HG02763 (cell line): ENCODE results near the gene PPP1R2.
"Not testable (repeated sequence)": the region's sequence is repeated elsewhere in the genome, so short reads cannot be mapped to it uniquely, and the experiment has no call there.

ENCODE experiments used
- ATAC-seq: cut with Tn5 transposase; IDR thresholded peaks from one replicate; pipeline ENCODE4 v1.9.1; 2021; ENCODE audit warnings: mild to moderate bottlenecking, moderate library complexity; ENCODE audit not compliant: unreplicated experiment

Gene PPP1R2

DNA sequence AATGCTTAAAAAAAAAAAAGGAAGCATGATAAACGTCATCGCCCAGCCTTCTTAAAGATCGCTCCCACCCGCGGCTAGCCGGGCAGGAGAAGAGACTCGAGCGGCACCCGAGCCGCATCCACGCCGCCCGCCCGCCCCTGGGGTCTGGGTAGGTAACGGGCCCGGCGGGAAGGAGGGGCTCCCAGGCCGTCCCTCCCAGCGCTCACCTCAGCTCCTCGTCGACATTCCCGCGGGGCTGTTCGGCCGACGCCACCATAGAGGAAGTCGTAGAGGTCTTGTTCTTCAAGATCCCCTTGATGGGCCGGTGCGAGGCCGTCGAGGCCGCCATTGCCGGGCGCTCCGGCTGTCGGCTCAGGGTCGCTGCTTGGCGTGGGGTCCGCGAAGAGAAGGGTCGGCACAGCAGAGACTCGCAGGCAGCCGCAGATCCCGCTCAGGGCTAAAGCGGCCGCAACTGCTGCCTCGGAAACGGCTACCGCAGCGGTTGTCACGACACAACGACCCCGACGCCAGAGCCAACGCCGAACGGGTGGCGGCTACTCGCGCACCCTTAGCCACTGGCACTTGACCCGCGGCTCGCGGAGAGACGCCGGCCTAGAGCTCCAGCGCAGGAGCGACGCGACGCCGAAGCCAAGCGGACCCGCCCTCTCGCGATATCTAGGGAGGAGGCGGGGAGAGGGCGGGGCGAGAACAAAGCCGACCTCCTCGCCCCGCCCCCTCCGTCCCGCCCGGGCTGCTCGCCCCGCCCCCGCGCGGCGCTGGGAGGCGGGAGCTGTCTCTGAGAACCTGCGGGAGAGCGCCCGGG, at the start of gene PPP1R2:
Gene PPP1R2 (minus strand): TSS at position 628 of the 802 bp plus-strand sequence. CDS start 300 bp downstream, at position 328.
- peak; percentile 74 for ATAC-seq

DNA sequence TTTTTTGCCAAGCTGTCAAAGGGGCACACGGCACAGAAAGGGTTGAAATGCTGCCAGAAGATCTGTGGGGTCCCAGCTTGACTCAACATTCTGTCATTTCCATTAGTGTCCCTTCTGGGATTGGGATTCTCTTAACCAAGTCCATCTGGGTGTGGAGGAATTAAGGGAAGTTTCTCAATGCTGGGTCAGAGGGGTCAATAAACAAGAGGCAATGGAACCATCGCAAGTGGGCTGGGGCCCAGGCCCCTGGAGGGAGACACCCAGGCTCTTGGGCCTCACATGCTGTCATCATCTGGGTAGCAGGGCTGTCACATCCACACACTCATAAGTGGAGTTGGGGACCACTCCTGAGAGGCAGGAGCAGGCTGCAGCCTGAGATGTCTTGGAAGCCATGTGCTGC, 48.7 kb upstream of the PPP1R2 start:
- no peak for ATAC-seq

DNA sequence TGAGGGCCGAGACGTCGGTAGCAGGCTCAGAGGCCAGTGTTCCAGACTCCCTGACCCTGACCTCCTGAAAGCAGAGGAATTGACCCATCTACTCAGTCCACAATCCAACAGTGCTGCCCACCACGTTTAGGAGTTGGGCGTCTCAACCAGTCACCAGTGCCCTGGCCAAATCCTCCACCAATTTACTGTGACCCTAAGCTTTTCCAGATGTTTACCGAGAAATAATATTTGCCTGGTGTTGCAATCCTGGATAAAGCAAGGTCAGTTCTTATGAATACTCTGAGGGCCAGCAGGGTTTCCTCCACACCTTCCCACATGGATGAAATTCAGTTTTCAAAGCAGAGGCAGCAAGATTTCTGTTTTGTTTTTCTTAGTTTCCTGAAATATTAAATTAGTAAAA, 48.1 kb upstream of the PPP1R2 start:
- ATAC-seq, result no peak

DNA sequence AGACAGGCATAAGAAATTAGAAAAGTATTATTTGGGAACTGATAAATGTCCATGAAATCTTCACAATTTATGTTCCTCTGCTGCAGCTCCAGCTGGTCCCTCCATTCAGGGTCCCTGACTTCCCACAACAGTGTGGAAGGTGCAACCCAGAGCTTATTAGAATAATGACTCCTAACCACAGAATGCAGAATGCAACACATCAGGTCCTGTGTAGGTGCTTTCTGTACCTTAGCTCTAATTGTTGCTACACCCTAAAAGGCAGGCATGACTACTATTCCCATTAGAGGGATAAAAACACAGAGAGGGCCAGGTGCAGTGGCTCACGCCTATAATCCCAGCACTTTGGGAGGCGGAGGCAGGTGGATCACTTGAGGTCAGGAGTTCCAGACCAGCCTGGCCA, 47.3 kb upstream of the PPP1R2 start:
- ATAC-seq, result not testable (repeated sequence)

DNA sequence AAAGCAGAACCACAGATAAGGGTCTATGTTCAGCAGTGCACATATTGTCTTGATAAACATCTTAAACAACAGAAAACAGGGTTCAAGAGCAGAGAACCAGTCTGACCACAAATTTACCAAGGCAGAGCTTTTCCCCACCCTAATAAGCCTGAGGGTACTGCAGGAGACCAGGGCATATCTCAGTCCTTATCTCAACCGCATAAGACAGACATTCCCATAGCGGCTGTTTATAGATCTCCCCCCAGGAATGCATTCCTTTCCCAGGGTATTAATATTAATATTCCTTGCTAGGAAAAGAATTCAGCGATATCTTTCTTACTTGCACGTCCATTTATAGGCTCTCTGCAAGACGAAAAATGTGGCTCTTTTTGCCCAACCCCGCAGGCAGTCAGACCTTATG, 46.7 kb upstream of the PPP1R2 start:
- ATAC-seq, result not testable (repeated sequence)

DNA sequence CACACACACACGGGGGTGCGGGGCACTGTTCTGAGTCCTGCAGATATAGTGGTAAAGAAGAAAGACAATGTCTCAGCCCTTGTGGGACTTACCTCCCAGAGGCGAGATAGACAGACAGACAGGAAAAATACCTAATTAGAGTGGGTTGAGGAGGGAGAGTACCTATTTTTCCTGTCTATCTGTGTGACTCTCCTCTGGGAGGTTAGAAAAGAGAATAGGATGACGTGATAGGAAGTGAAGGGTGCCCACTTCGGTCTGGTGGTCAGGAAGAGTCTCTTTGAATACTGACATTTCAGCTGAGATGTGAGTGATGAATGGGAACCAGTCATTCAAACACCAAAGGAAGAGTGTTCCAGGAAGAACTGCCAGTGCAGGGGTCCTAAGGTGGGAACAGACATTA, 44.7 kb upstream of the PPP1R2 start:
- no peak for ATAC-seq

DNA sequence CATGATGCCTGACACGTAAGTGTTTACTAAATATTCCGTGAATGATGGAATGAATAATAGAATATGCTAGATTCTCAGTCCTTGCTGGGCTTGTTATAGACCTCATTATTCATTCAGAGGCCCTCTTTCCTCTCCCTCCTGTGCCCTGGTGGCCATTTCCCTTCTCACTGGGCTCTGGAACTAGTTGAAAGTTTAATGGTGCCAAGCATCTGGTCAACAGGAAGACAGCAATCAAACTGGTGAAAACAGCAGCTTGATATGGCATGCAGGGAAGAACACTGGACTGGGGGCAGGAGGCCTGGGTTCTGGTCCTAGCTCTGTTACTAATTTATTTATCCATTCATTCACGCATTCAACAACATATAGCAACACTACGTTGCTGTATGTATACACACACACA, 44.3 kb upstream of the PPP1R2 start:
- no peak for ATAC-seq

DNA sequence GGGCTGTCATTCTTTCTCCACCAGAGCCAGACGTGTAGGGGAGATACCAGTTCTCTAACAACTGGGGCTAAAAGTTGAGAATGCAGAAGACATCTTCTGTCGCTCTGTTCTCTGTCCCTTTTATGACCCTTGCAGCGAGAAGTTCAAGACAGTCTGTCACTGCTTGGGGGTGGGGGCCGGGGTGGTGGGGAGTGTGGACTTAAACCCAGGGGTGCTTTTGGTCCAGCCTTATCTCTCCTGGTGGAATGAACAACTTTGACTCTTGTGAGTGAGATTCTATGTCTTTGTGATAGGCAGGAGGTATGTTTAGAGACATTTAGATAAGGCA, 41.4 kb upstream of the PPP1R2 start:
- ATAC-seq, result no peak

DNA sequence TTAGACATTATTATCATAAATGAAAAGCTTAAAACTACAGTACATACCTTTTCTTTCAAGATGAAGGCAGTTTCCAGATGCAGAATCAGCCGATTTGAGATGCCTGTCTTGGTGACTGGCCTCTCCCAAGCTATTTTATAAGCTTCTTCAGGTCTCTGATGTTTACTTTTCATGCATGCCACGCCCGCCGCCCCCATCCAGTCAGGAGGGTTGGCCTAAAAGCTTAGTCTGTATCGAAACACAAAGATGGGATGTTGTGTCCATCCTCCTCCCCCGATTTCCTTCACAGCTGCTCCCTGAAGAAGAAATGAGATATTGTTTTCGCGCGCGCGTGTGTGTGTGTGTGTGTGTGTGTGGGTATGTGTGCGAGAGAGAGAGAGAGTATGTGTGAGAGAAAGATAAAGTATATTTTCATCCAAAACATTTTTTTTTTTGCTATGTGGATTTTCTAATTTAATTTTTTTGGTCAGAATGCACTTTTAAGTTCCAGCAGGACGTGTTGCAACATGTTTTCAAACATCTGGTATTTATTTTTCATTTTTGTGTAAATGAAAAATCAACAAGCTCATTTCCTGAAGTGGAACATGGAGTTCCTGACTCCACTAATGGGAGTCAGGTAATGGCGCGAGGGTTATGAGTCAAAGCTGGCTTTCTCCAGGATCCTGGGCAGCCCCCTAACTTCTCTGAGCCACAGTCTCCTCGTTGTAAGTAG, 40.9 kb upstream of the PPP1R2 start, which contains the start of gene APOD:
Gene APOD (minus strand): TSS at position 110 of the 712 bp plus-strand sequence. CDS start 4,479 bp downstream, outside the sequence.
- ATAC-seq, result no peak

DNA sequence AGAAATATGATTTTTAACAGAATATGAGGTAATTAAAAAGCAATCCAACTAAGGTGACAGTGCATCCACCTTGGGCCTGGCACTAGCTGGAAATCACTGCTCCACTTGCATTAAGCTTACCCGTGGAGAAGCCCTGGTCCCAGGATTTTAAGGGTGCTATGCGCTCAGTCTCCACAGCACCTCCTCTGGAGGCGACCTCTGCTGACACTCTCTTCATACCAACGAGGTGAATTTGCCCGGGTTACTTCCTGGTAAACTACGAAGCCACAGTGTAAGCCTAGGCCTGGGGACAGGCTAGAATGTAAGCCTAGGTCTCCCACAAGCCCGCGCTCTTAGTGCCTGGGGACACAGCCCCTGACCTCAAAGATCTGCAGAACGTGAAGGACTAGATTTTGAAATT, 39.8 kb upstream of the PPP1R2 start:
- no peak for ATAC-seq

DNA sequence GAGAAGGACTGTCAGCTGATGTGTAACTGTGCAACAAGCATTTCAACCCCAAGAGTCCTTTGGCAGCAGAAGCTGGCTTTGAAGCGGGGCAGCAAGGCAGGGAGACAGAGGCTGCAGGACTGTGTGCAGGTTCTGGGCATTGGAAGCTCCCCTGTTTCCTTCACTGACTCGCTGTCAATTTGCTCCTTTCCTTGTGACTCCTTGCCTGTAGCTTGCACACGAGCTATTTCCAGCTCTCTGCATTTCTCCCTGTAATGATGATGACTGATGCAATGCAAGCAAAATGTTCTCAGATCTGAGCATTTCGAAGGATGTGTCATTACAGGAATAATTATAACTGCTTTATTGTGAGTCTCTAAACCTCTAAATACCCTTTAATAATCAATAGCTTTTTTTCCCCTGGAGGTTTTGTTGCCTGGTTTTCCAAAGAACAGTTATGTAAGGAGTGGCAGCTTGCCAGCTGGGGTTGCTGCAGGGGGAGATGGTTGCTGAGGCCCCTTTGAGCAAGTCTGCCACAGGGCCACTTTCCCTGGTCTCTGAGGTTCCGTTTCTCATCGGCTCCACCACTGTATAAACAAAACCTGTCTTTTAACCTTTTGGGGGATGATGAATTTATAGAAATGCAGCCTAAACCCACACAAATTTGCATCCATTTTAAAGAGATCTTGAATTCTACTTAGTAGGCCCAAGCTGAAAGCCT, 37.8 kb upstream of the PPP1R2 start:
- no peak for ATAC-seq

DNA sequence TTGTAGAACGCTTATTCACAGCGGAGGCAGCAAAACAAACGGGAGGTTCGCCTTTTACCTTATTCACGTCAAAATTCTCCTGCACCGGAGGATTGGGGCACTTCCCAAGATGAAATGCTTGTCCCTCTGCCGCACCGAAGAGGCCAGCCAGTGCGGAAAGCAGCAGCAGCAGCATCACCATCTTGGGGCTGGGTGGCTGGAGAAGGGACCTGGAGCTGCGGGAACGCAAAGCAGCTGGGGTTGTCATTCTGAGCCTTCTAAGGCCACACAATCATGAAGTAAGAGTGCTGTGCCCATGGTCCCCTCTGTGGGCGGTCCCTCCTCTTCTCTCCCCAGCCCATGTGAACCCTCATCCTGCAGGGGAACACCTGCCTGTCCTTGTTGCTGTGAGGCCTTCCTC, 36.2 kb upstream of the PPP1R2 start:
- no peak for ATAC-seq

DNA sequence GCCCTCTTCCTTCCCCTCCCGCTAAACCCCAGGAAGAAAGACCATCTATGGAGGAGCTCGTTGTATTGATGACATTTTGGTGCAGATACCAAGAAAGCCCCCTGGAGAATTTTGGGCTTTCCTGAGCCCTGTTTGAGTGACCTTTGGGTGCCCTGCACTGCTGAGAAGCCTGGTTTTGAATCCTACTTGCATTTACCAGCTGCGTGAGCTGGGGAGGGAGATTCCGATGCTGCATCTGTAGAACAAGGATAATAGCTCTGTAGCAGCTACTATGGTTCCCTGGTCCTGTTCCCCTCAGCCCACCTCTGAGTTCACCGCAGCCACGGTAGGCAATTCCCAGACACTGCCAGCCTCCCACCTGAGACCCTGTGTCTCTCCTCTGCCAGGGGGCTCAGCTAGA, 35.4 kb upstream of the PPP1R2 start:
- ATAC-seq, result no peak

DNA sequence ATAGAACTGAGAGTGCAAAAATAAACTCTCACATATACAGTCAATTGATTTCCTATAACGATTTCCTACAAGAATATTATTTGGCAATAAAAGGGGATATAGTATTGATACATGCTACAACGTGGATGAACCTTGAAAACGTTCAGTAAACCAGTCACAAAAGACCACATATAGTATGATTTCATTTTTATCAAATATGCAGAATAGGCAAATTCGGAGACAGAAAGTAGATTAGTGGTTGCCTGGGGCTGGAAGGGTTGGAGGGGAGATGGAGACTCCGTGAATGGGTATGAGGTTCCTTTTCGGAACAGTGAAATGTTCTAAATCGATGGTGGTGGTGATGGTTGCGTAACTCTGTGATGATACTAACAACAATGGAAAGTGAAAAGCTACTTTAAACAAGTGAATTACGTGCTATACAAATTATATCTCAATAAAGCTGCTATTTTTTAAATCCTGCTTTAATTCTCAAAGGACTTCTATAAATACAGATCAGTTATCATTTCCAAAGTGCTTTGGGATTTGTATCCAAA, 34.6 kb upstream of the PPP1R2 start:
- no peak for ATAC-seq

DNA sequence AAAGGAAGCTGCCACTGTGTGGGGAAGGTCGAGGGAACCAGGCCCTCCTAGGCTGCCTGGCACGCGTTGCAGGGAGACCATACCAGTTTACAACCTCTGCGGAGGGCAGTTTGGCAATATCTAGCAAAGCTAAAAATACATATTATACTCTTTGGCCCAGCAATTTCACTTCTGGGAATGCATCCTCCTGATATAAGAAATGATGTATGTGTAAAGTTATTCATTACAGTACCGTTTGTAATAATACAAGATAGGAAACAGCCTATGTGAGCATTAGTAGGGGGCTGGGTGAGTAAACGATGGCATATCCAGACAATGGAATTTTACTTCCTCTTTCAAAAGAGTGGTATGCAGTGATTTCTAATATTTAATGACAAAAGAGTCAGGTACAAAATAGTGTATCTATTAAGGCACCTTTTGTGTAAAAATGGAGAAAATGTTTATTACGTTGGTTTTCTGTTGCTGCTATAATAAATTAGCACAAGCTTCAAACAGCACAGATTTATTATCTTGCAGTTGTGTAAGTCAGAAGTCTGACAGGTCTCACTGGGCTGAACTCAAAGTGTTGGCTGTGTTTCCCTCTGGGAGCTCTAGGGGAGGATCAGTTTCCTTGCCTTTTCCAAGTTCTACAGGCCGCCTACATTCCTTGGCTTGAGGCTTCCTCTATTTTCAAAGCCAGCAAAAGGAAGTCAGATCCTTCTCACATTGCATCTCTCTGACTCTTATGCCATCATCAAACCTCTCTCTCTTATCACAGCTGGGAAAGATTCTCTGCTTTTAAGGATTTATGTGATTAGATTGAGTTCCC, 31.6 kb upstream of the PPP1R2 start:
- no peak for ATAC-seq

DNA sequence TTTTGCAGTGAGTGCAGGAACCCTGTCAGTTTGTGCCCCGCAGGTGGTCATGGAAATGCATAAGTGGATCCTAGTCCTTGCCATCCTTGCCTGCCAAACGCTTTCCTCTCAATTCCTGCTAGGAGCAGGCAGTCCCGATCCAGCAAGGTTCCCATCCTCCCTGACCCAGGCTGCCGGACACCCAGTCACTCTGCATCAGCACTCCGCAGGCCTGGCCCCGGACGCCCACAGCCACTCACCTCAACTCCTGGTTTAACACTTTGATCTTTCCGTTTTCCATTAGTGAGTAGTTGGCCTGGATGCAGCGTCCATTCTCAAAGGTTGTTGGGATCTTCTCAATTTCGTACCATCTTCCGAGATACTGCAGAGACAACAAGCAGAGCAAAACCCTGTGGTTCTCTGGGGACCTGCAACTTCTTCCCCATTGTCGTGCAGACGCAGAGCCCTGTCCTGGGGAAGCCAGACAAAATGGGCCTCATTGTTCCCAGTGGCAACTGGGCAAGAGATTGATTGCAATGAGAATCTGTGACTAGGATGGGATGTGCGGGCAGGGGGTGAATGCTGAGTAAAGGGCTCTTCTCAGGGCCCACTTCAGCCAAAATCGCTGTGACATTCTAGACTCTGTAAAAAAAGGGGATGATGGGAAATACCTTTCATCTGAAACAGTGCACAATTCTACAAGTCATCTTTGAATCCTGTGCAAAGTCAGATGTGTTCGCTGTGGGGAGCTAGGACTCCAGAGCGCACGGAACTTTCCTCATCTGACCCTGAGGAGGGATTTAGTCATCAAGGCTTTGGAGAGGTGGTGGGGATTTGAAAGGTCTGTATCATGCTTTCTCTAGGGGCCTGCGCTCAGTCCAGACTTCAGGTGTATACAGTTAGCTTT, 30.7 kb upstream of the PPP1R2 start:
- no peak for ATAC-seq

DNA sequence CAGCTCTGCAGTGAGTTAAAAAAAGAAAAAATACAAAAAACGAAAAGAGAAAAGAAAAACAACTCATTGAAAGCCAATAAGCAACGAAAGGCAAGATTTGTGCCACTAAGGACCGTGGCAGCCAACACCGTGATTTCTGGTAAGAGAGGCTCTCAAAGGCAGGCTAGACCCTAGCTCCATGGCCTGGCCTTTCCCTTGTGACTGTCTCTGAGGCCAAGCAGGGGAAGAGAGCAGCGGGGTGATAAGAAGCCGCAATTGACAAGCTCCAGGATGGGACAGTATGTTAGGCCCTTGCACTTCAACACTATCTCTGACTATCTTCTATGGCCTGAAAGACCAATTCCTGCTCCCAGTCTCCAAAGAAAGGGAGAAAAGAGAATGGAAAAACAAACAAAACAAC, 28.2 kb upstream of the PPP1R2 start:
- ATAC-seq, result no peak

DNA sequence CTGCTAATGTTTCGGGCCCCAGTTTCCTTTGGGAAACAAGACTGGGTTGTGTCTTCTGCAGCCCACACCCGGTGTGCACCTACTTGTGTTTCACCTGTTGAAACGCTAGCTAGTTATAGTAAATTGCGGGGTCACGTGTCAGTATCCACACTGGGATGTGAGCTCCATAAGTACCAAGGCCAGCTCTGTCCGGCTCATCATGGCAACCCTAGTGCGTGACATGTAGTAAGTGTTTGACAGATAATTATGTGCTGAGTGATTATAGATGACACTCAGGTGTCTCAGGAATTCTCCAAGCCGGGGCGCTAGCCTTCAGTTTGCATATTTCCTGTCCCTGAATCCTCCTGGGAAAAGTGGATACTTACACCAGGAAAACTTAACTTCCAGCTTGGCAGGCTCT, 27.8 kb upstream of the PPP1R2 start:
- no peak for ATAC-seq

DNA sequence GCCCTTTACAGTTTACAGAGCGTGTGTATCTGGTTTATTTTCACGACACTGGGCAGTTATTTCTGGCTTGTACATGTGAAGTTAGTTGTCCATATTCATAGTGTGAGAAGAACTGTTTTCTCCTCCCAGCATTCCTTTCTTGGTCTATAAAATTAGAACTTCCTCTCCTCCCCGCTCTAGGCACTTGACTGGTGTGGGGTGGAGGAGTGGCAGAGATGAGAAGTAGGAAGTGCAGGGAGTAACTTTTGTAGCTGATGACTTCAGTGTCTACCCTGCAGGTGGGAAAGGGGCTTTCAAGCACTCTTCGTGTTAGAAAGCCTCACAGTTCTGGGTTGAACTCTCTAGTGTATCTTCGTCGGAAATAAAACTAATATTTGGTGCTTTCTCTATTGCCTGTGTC, 27.2 kb upstream of the PPP1R2 start:
- ATAC-seq, result no peak

DNA sequence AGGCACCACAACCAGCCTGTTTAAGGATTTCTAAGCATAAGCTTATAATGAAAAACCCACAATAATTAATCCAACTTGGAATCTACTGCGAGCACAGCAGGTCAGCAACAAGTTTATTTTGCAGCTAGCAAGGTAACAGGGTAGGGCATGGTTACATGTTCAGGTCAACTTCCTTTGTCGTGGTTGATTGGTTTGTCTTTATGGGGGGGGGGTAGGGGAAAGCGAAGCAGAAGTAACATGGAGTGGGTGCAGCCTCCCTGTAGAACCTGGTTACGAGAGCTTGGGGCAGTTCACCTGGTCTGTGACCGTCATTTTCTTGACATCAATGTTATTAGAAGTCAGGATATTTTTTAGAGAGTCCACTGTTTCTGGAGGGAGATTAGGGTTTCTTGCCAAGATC, 25.5 kb upstream of the PPP1R2 start:
- ATAC-seq, result no peak
